HepG2 (cell line): ENCODE results near the gene TET3. TPM values are rescaled to one million over a fixed set of nuclear protein-coding genes. Genes with fewer than 3 reads are reported as not detected.

Source experiments
- ATAC-seq: fragments of 200-7000 bp; cut with Tn5 transposase; 3 replicates; pipeline ENCODE4 v1.9.1; 2020; ENCODE audit warnings: mild to moderate bottlenecking, moderate library complexity
- BruUV-seq: library from RNA; stranded (reverse); fragments of 400-500 nt; replicated peaks from 2 replicates; lab custom pipeline; 2021; lab: Mats Ljungman, UMichigan
- CTCF ChIA-PET: fragments of 300-600 bp; formaldehyde crosslinking; extraction: SDS; loops from one replicate; lab custom pipeline; 2021; ENCODE audit warnings: low total read pairs, inconsistent platforms, low intra/inter-chr PET ratio; lab: Yijun Ruan, JAX
- POLR2A ChIA-PET: fragments of 350-600 bp; sonication (Branson Sonifier 250); formaldehyde crosslinking; loops from one replicate; lab custom pipeline; 2020; ENCODE audit warnings: antibody characterized with exemption, inconsistent platforms; lab: Yijun Ruan, JAX
- DNase-seq: peaks from one replicate; pipeline ENCODE4 v3.0.0-alpha.2; 2015; ENCODE audit warnings: low spot score
- FAIRE-seq: peaks from 3 replicates; lab custom pipeline; 2011; peaks lifted over from hg19 to GRCh38; lab: Jason Lieb, UNC
- H2AFZ ChIP-seq: one replicate; pipeline ENCODE4 v1.6.1; 2011; ENCODE audit warnings: low read length, inconsistent platforms
- H3K27ac ChIP-seq: fragments of 300-600 bp; 3 replicates; pipeline ENCODE4 v1.8.0; 2011; ENCODE audit warnings: mixed run types, mild to moderate bottlenecking, mixed read lengths, low read length, inconsistent platforms; ENCODE audit not compliant: insufficient read depth; ENCODE audit errors: extremely low read length
- H3K27me3 ChIP-seq, 2 experiments: fragments of 200-600 bp in 1 of 2; 2 replicates in 1 of 2; 3 replicates in 1 of 2; pipeline versions ENCODE4 v1.6.0 to v1.8.0; 2011; ENCODE audit warnings: low read length in 2 of 2, mild to moderate bottlenecking in 2 of 2, moderate library complexity in 2 of 2, inconsistent platforms in 1 of 2; ENCODE audit not compliant: insufficient read depth in 2 of 2, control insufficient read depth in 1 of 2
- H3K36me3 ChIP-seq, 2 experiments: fragments of 200-600 bp in 1 of 2; replicated peaks in 1 of 2; 2 replicates in 1 of 2; 3 replicates in 1 of 2; pipeline versions ENCODE4 v1.5.1 to v1.8.0; 2011; ENCODE audit warnings: low read length in 2 of 2, inconsistent platforms in 1 of 2; ENCODE audit not compliant: insufficient read depth in 2 of 2, control insufficient read depth in 1 of 2
- H3K4me1 ChIP-seq: 2 replicates; pipeline ENCODE4 v1.5.1; 2012; ENCODE audit warnings: low read length, inconsistent platforms; ENCODE audit not compliant: insufficient read depth
- H3K4me2 ChIP-seq: 2 replicates; pipeline ENCODE4 v1.6.0; 2011; ENCODE audit warnings: low read depth, low read length, inconsistent platforms
- H3K4me3 ChIP-seq, 3 experiments: fragments of 200-600 bp in 1 of 3; sonication (generic), shearing (Covaris generic) in 1 of 3; replicated peaks in 1 of 3; 2 replicates each; pipeline ENCODE4 v1.5.1; 2011 to 2016; ENCODE audit warnings: low read length in 3 of 3, inconsistent platforms in 2 of 3, low read depth in 2 of 3, mild to moderate bottlenecking in 2 of 3, control low read depth in 1 of 3, mixed read lengths in 1 of 3; ENCODE audit not compliant: insufficient read depth in 1 of 3
- H3K79me2 ChIP-seq: one replicate; pipeline ENCODE4 v1.6.1; 2011; ENCODE audit warnings: low read length, inconsistent platforms; ENCODE audit not compliant: insufficient read depth
- H3K9ac ChIP-seq: 2 replicates; pipeline ENCODE4 v1.6.0; 2011; ENCODE audit warnings: mild to moderate bottlenecking, low read depth, low read length, inconsistent platforms; ENCODE audit not compliant: insufficient read depth
- H3K9me3 ChIP-seq: 2 replicates; pipeline ENCODE4 v1.5.1; 2012; ENCODE audit warnings: mild to moderate bottlenecking, low read length
- H4K20me1 ChIP-seq: 2 replicates; pipeline ENCODE4 v1.6.0; 2011; ENCODE audit warnings: inconsistent platforms, mild to moderate bottlenecking, low read length, moderate library complexity; ENCODE audit not compliant: insufficient read depth
- AHDC1 ChIP-seq: sonication (generic); formaldehyde crosslinking; IDR thresholded peaks from 2 replicates; pipeline ENCODE4 v1.5.1; 2020; ENCODE audit warnings: mild to moderate bottlenecking, missing genetic modification reagents, borderline replicate concordance
- TGIF2 ChIP-seq: IDR thresholded peaks from 2 replicates; pipeline ENCODE4 v1.6.1; 2016; ENCODE audit warnings: control low read depth, missing compliant biosample characterization
- in situ Hi-C: cut with HindIII; loops from 2 replicates; pipeline ENCODE4 v1.10.0; 2017; ENCODE audit warnings: low pct_unique_long_range_greater_than_20kb; ENCODE audit not compliant: extremely low pct_ligation_motif_present
- intact Hi-C: fragments of 100-400 bp; cut with micrococcal nuclease; formaldehyde crosslinking; loops from one replicate; pipeline ENCODE4 v1.10.0; 2022; ENCODE audit not compliant: unreplicated experiment
- polyA plus RNA-seq, 8 experiments: library from polyadenylated mRNA; depleted of rRNA in 3 of 8; stranded (reverse) in 7 of 8; unstranded in 1 of 8; fragments of >200 nt; fragmentation: Illumina TruSeq in 4 of 8; extraction: Trizol in 4 of 8; gene quantifications; 2 replicates each; pipeline versions ENCODE4 v1.2.1 to v1.2.3, GENCODE V29; 2011 to 2016; ENCODE audit warnings: low read depth in 4 of 8, missing spikeins in 1 of 8, mixed read lengths in 1 of 8; ENCODE audit not compliant: insufficient read depth in 1 of 8
- total RNA-seq, 5 experiments: library from RNA; depleted of rRNA; stranded (reverse); fragments of >200 nt; fragmentation: Illumina TruSeq; extraction: Trizol; gene quantifications; 2 replicates each; pipeline ENCODE4 v1.2.3, GENCODE V29; 2016; ENCODE audit warnings: low read depth in 1 of 5
- TF ChIP-seq, protein P1 (sequence below): fragments of 450-650 bp; IDR thresholded peaks from 2 replicates; pipeline ENCODE4 v1.6.1; 2017

Gene TET3
- total and polyA plus RNA-seq, 2 of the 13 experiments (the other 11 are each of a cell fraction or from before 2014, with no cell fraction given): 4.3 to 6.8 TPM

GRCh38 chr2:74009577-74009976, 24.9 kb downstream of the TET3 start:
- H4K20me1 ChIP-seq: no peaks in the 10 kb centered on the region; the same call in 1 of the 2 replicates
- CTCF ChIA-PET: no interaction called here
- in situ Hi-C loops: no loop called here

More at GRCh38 chr2:74009577-74009976, 24.9 kb downstream of the TET3 start:
- H3K9ac ChIP-seq: no peak overlapping the region
- H2AFZ ChIP-seq: no peak overlapping the region
- POLR2A ChIA-PET: no interaction called here
- H3K9me3 ChIP-seq: no peaks in the 10 kb centered on the region
- H3K36me3 ChIP-seq: peaks cover 11 to 28% of the 10 kb centered on the region in 2 experiments
- no peak for TF ChIP-seq TGIF2 (CRISPR knock-in tag)
- no peak for TF ChIP-seq AHDC1
- TF ChIP-seq, protein P1, sequence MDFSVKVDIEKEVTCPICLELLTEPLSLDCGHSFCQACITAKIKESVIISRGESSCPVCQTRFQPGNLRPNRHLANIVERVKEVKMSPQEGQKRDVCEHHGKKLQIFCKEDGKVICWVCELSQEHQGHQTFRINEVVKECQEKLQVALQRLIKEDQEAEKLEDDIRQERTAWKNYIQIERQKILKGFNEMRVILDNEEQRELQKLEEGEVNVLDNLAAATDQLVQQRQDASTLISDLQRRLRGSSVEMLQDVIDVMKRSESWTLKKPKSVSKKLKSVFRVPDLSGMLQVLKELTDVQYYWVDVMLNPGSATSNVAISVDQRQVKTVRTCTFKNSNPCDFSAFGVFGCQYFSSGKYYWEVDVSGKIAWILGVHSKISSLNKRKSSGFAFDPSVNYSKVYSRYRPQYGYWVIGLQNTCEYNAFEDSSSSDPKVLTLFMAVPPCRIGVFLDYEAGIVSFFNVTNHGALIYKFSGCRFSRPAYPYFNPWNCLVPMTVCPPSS: no peak
- TF ChIP-seq, all 625 proteins: peak for 0
- intact Hi-C loops: no loop called here
- FAIRE-seq (no peak), ATAC-seq (peak; percentile 13; the same call in 1 of the 3 replicates), DNase-seq (no peak)
- Histone ChIP-seq H3K4me1 (0 out of 2 replicates have a peak, but pooled peaks cover 12% of the 10 kb centered on the region), H3K79me2 (peaks cover 12% of the 10 kb centered on the region), H3K27ac (no peak overlapping the region), H3K4me2 (no peak overlapping the region), H3K27me3 (no peaks in the 10 kb centered on the region), H3K4me3 (no peak overlapping the region)
- BruUV-seq: no TSS peak
